HepG2 (cell line): Measurements from ENCODE around the gene APOD. TPM values are rescaled to one million over a fixed set of nuclear protein-coding genes. Genes with fewer than 3 reads are reported as not detected.

ENCODE experiments used
- ATAC-seq: fragments of 200-7000 bp; cut with Tn5 transposase; 3 replicates; pipeline ENCODE4 v1.9.1; 2020; ENCODE audit warnings: mild to moderate bottlenecking, moderate library complexity
- BruUV-seq: library from RNA; stranded (reverse); fragments of 400-500 nt; replicated peaks from 2 replicates; lab custom pipeline; 2021; lab: Mats Ljungman, UMichigan
- CTCF ChIA-PET: fragments of 300-600 bp; formaldehyde crosslinking; extraction: SDS; loops from one replicate; lab custom pipeline; 2021; ENCODE audit warnings: low total read pairs, inconsistent platforms, low intra/inter-chr PET ratio; lab: Yijun Ruan, JAX
- POLR2A ChIA-PET: fragments of 350-600 bp; sonication (Branson Sonifier 250); formaldehyde crosslinking; loops from one replicate; lab custom pipeline; 2020; ENCODE audit warnings: antibody characterized with exemption, inconsistent platforms; lab: Yijun Ruan, JAX
- DNase-seq: peaks from one replicate; pipeline ENCODE4 v3.0.0-alpha.2; 2015; ENCODE audit warnings: low spot score
- FAIRE-seq: peaks from 3 replicates; lab custom pipeline; 2011; peaks lifted over from hg19 to GRCh38; lab: Jason Lieb, UNC
- H2AFZ ChIP-seq: one replicate; pipeline ENCODE4 v1.6.1; 2011; ENCODE audit warnings: low read length, inconsistent platforms
- H3K27ac ChIP-seq: fragments of 300-600 bp; 3 replicates; pipeline ENCODE4 v1.8.0; 2011; ENCODE audit warnings: mixed run types, mild to moderate bottlenecking, mixed read lengths, low read length, inconsistent platforms; ENCODE audit not compliant: insufficient read depth; ENCODE audit errors: extremely low read length
- H3K27me3 ChIP-seq, 2 experiments: fragments of 200-600 bp in 1 of 2; 2 replicates in 1 of 2; 3 replicates in 1 of 2; pipeline versions ENCODE4 v1.6.0 to v1.8.0; 2011; ENCODE audit warnings: low read length in 2 of 2, mild to moderate bottlenecking in 2 of 2, moderate library complexity in 2 of 2, inconsistent platforms in 1 of 2; ENCODE audit not compliant: insufficient read depth in 2 of 2, control insufficient read depth in 1 of 2
- H3K36me3 ChIP-seq, 2 experiments: fragments of 200-600 bp in 1 of 2; replicated peaks in 1 of 2; 2 replicates in 1 of 2; 3 replicates in 1 of 2; pipeline versions ENCODE4 v1.5.1 to v1.8.0; 2011; ENCODE audit warnings: low read length in 2 of 2, inconsistent platforms in 1 of 2; ENCODE audit not compliant: insufficient read depth in 2 of 2, control insufficient read depth in 1 of 2
- H3K4me1 ChIP-seq: 2 replicates; pipeline ENCODE4 v1.5.1; 2012; ENCODE audit warnings: low read length, inconsistent platforms; ENCODE audit not compliant: insufficient read depth
- H3K4me2 ChIP-seq: 2 replicates; pipeline ENCODE4 v1.6.0; 2011; ENCODE audit warnings: low read depth, low read length, inconsistent platforms
- H3K4me3 ChIP-seq, 3 experiments: fragments of 200-600 bp in 1 of 3; sonication (generic), shearing (Covaris generic) in 1 of 3; replicated peaks in 1 of 3; 2 replicates each; pipeline ENCODE4 v1.5.1; 2011 to 2016; ENCODE audit warnings: low read length in 3 of 3, inconsistent platforms in 2 of 3, low read depth in 2 of 3, mild to moderate bottlenecking in 2 of 3, control low read depth in 1 of 3, mixed read lengths in 1 of 3; ENCODE audit not compliant: insufficient read depth in 1 of 3
- H3K79me2 ChIP-seq: one replicate; pipeline ENCODE4 v1.6.1; 2011; ENCODE audit warnings: low read length, inconsistent platforms; ENCODE audit not compliant: insufficient read depth
- H3K9ac ChIP-seq: 2 replicates; pipeline ENCODE4 v1.6.0; 2011; ENCODE audit warnings: mild to moderate bottlenecking, low read depth, low read length, inconsistent platforms; ENCODE audit not compliant: insufficient read depth
- H3K9me3 ChIP-seq: 2 replicates; pipeline ENCODE4 v1.5.1; 2012; ENCODE audit warnings: mild to moderate bottlenecking, low read length
- H4K20me1 ChIP-seq: 2 replicates; pipeline ENCODE4 v1.6.0; 2011; ENCODE audit warnings: inconsistent platforms, mild to moderate bottlenecking, low read length, moderate library complexity; ENCODE audit not compliant: insufficient read depth
- ASH2L ChIP-seq: fragments of 300-600, 200-600 bp; sonication (generic); IDR thresholded peaks from 2 replicates; pipeline ENCODE4 v1.7.0; 2017; ENCODE audit warnings: low read depth, mild to moderate bottlenecking, moderate library complexity, mixed read lengths, low read length; ENCODE audit not compliant: insufficient read length
- CEBPB ChIP-seq: IDR thresholded peaks from 2 replicates; pipeline ENCODE4 v1.6.1; 2011; ENCODE audit warnings: low read depth, low read length, improper control_type of control experiment, borderline replicate concordance
- CEBPG ChIP-seq: IDR thresholded peaks from 2 replicates; pipeline ENCODE4 v1.6.1; 2016
- JUNB ChIP-seq: sonication (generic); formaldehyde crosslinking; IDR thresholded peaks from 2 replicates; pipeline ENCODE4 v1.8.0; 2022; ENCODE audit warnings: missing genetic modification reagents, mild to moderate bottlenecking, borderline replicate concordance
- MAFF ChIP-seq: IDR thresholded peaks from 2 replicates; pipeline ENCODE4 v1.6.1; 2011; ENCODE audit warnings: low read depth, low read length, improper control_type of control experiment
- MAFK ChIP-seq, 2 experiments: IDR thresholded peaks in 1 of 2; conservative IDR thresholded peaks in 1 of 2; 2 replicates each; pipeline ENCODE4 v1.6.1; 2011; ENCODE audit warnings: improper control_type of control experiment in 2 of 2, low read length in 2 of 2
- REXO4 ChIP-seq: sonication (generic); formaldehyde crosslinking; IDR thresholded peaks from 2 replicates; pipeline ENCODE4 v1.8.0; 2022; ENCODE audit warnings: missing genetic modification reagents, mild to moderate bottlenecking, borderline replicate concordance
- SNAI1 ChIP-seq: sonication (generic); formaldehyde crosslinking; IDR thresholded peaks from 2 replicates; pipeline ENCODE4 v1.5.0; 2020; ENCODE audit warnings: mild to moderate bottlenecking, missing genetic modification reagents, borderline replicate concordance
- THAP7 ChIP-seq: sonication (generic); formaldehyde crosslinking; IDR thresholded peaks from 2 replicates; pipeline ENCODE4 v1.8.1; 2023; ENCODE audit warnings: mild to moderate bottlenecking, missing genetic modification reagents
- WIZ ChIP-seq: sonication (generic); formaldehyde crosslinking; IDR thresholded peaks from 2 replicates; pipeline ENCODE4 v1.5.1; 2020; ENCODE audit warnings: mild to moderate bottlenecking, missing genetic modification reagents
- ZNF142 ChIP-seq: sonication (generic); formaldehyde crosslinking; IDR thresholded peaks from 2 replicates; pipeline ENCODE4 v1.4.0; 2020; ENCODE audit warnings: missing genetic modification reagents
- WGBS: methylation state at CpG from one replicate; pipeline ENCODE4 v1.1.6; 2017; ENCODE audit warnings: low lambda C conversion rate; 5-methylcytosine and 5-hydroxymethylcytosine counted together
- in situ Hi-C: cut with HindIII; loops from 2 replicates; pipeline ENCODE4 v1.10.0; 2017; ENCODE audit warnings: low pct_unique_long_range_greater_than_20kb; ENCODE audit not compliant: extremely low pct_ligation_motif_present
- intact Hi-C: fragments of 100-400 bp; cut with micrococcal nuclease; formaldehyde crosslinking; loops from one replicate; pipeline ENCODE4 v1.10.0; 2022; ENCODE audit not compliant: unreplicated experiment
- polyA plus RNA-seq, 8 experiments: library from polyadenylated mRNA; depleted of rRNA in 3 of 8; stranded (reverse) in 7 of 8; unstranded in 1 of 8; fragments of >200 nt; fragmentation: Illumina TruSeq in 4 of 8; extraction: Trizol in 4 of 8; gene quantifications; 2 replicates each; pipeline versions ENCODE4 v1.2.1 to v1.2.3, GENCODE V29; 2011 to 2016; ENCODE audit warnings: low read depth in 4 of 8, missing spikeins in 1 of 8, mixed read lengths in 1 of 8; ENCODE audit not compliant: insufficient read depth in 1 of 8
- total RNA-seq, 5 experiments: library from RNA; depleted of rRNA; stranded (reverse); fragments of >200 nt; fragmentation: Illumina TruSeq; extraction: Trizol; gene quantifications; 2 replicates each; pipeline ENCODE4 v1.2.3, GENCODE V29; 2016; ENCODE audit warnings: low read depth in 1 of 5

Gene APOD
- total and polyA plus RNA-seq, 2 of the 13 experiments (the other 11 are each of a cell fraction or from before 2014, with no cell fraction given): not detected

GRCh38 chr3:195577645-195578177, 6.0 kb downstream of the APOD start:
- Histone ChIP-seq H3K4me1 (no peaks in the 10 kb centered on the region), H4K20me1 (no peaks in the 10 kb centered on the region), H2AFZ (no peak overlapping the region), H3K27me3 (peaks cover 0 to 3% of the 10 kb centered on the region in 2 experiments; a peak in 1 of 5 replicates), H3K27ac (no peak overlapping the region), H3K36me3 (no peaks in the 10 kb centered on the region), H3K4me2 (no peak overlapping the region), H3K9ac (no peak overlapping the region), H3K79me2 (no peaks in the 10 kb centered on the region), H3K9me3 (no peaks in the 10 kb centered on the region), H3K4me3 (no peak overlapping the region)
- ChIA-PET CTCF (no interaction called here), POLR2A (no interaction called here)
- no TSS peak for BruUV-seq
- no peak for TF ChIP-seq WIZ (CRISPR knock-in tag)
- no peak for TF ChIP-seq SNAI1 (CRISPR knock-in tag)
- 0 out of 2 replicates have a peak, but pooled peaks have one; percentile 17 for TF ChIP-seq CEBPG (CRISPR knock-in tag)
- TF ChIP-seq MAFK (conservative IDR thresholded peaks at IDR 0.05 in 1 of 2, IDR thresholded peaks at IDR 0.05 in 1 of 2; ENCODE audit: low read length in 2 of 2): peak; percentile 54 to 66
- TF ChIP-seq JUNB (CRISPR knock-in tag): no peak
- peak; percentile 79; the same call in 1 of the 2 replicates for TF ChIP-seq CEBPB
- TF ChIP-seq MAFF: peak; percentile 27; the same call in 1 of the 2 replicates
- 49% methylated on average over 9 of the region's 9 CpGs for WGBS
- intact Hi-C loops (no loop called here), in situ Hi-C loops (no loop called here)
- DNase-seq: no peak
- no peak for ATAC-seq
- FAIRE-seq: no peak

- Histone ChIP-seq H3K79me2 (no peaks in the 10 kb centered on the region), H3K36me3 (no peaks in the 10 kb centered on the region), H2AFZ (no peak overlapping the region), H3K4me1 (no peaks in the 10 kb centered on the region), H4K20me1 (no peaks in the 10 kb centered on the region), H3K4me3 (no peak overlapping the region), H3K4me2 (no peak overlapping the region), H3K9me3 (no peaks in the 10 kb centered on the region), H3K9ac (no peak overlapping the region), H3K27me3 (0 out of 5 replicates have a peak, but pooled peaks cover 0 to 3% of the 10 kb centered on the region in 2 experiments), H3K27ac (no peak overlapping the region)
- FAIRE-seq: no peak
- in situ Hi-C loops (no loop called here), intact Hi-C loops (no loop called here)
- ChIA-PET POLR2A (no interaction called here), CTCF (no interaction called here)
- 58% methylated on average over 8 of the region's 8 CpGs for WGBS
- no peak for DNase-seq
- ATAC-seq: no peak
- BruUV-seq: no TSS peak
- TF ChIP-seq THAP7: no peak
- no peak for TF ChIP-seq REXO4
- TF ChIP-seq ASH2L: no peak
- TF ChIP-seq ZNF142 (CRISPR knock-in tag): no peak
Measured at GRCh38 chr3:195574497-195575304, 9.0 kb downstream of the APOD start.
